ENCODE data around the gene BLOC1S6. TPM values are rescaled to one million over a fixed set of nuclear protein-coding genes. Genes with fewer than 3 reads are reported as not detected.

BLOC1S6 gene
- total and polyA plus RNA-seq, 2 of the 13 experiments (the other 11 are each of a cell fraction or from before 2014, with no cell fraction given): 11.8 to 44.3 TPM

DNA sequence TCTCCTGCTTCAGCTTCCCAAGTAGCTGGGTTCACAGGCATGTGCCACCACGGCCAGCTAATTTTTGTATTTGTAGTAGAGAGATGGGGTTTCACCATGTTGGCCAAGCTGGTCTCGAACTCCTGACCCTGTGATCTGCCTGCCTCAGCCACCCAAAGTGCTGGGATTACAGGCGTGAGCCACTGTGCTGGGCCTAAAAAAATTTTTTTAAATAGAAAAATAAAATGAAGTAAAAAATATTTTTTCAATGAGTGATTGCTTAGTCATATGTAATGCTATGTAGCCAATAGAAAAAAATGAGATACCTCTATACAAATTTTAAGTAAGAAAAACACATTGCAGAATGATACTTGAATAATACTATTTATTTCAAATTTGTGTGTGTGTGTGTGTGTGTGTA, 36.7 kb upstream of the BLOC1S6 start:
- no peak for TF ChIP-seq NKX3-1 (CRISPR knock-in tag; IDR thresholded peaks at IDR 0.05)
- no peak for TF ChIP-seq FIP1L1 (IDR thresholded peaks at IDR 0.05; ENCODE audit: borderline replicate concordance, insufficient read depth, low read depth, low read length)
- no peak for TF ChIP-seq HNRNPH1 (optimal IDR thresholded peaks at IDR 0.05; ENCODE audit: low read depth, low read length)
- no peak for TF ChIP-seq CAMTA2 (CRISPR knock-in tag; IDR thresholded peaks at IDR 0.05; ENCODE audit: borderline replicate concordance)
- no peak for TF ChIP-seq ATF1 (CRISPR knock-in tag; IDR thresholded peaks at IDR 0.05)
- TF ChIP-seq, protein P1, sequence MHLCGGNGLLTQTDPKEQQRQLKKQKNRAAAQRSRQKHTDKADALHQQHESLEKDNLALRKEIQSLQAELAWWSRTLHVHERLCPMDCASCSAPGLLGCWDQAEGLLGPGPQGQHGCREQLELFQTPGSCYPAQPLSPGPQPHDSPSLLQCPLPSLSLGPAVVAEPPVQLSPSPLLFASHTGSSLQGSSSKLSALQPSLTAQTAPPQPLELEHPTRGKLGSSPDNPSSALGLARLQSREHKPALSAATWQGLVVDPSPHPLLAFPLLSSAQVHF (CRISPR knock-in tag; IDR thresholded peaks at IDR 0.05): no peak
- TF ChIP-seq ZNF556 (CRISPR knock-in tag; IDR thresholded peaks at IDR 0.05; ENCODE audit: borderline replicate concordance): no peak
- no peak for TF ChIP-seq ZNF34 (CRISPR knock-in tag; IDR thresholded peaks at IDR 0.05; ENCODE audit: borderline replicate concordance)
- Histone ChIP-seq H2AFZ (ENCODE audit: low read length) (no peak overlapping the region), H3K9ac (ENCODE audit: insufficient read depth, low read depth, low read length) (no peak overlapping the region), H3K27me3 (ENCODE audit: control insufficient read depth in 1 of 2, insufficient read depth in 2 of 2, low read length in 2 of 2) (peaks cover 0 to 3% of the 10 kb centered on the region in 2 experiments; a peak in 2 of 5 replicates), H3K79me2 (ENCODE audit: insufficient read depth, low read length) (no peaks in the 10 kb centered on the region), H3K27ac (ENCODE audit: extremely low read length, insufficient read depth, low read length) (no peak overlapping the region), H3K4me2 (ENCODE audit: low read depth, low read length) (no peak overlapping the region), H3K4me3 (replicated peaks in 1 of 3; ENCODE audit: insufficient read depth in 1 of 3, low read depth in 2 of 3, low read length in 3 of 3) (no peak overlapping the region), H3K9me3 (ENCODE audit: low read length) (no peaks in the 10 kb centered on the region), H3K4me1 (ENCODE audit: insufficient read depth, low read length) (no peaks in the 10 kb centered on the region; the same call in 1 of the 2 replicates), H4K20me1 (ENCODE audit: insufficient read depth, low read length) (no peaks in the 10 kb centered on the region), H3K36me3 (replicated peaks in 1 of 2; ENCODE audit: control insufficient read depth in 1 of 2, insufficient read depth in 2 of 2, low read length in 2 of 2) (no peaks in the 10 kb centered on the region)
- ChIA-PET CTCF (ENCODE audit: low intra/inter-chr PET ratio, low total read pairs) (no interaction called here), POLR2A (interaction anchor here (1.9 kb wide), 1 partner anchor 36 kb away, joined by 20 read pairs; the partner anchor contains the start of gene BLOC1S6)
- intact Hi-C loops (cut with micrococcal nuclease; ENCODE audit: unreplicated experiment) (no loop called here), in situ Hi-C loops (cut with HindIII; ENCODE audit: extremely low pct_ligation_motif_present, low pct_unique_long_range_greater_than_20kb) (no loop called here)
- FAIRE-seq (no peak), DNase-seq (ENCODE audit: low spot score) (no peak), ATAC-seq (no peak)
- BruUV-seq (replicated peaks): no TSS peak
- 2% methylated on average over 3 of the region's 3 CpGs for WGBS (ENCODE audit: low lambda C conversion rate)

DNA sequence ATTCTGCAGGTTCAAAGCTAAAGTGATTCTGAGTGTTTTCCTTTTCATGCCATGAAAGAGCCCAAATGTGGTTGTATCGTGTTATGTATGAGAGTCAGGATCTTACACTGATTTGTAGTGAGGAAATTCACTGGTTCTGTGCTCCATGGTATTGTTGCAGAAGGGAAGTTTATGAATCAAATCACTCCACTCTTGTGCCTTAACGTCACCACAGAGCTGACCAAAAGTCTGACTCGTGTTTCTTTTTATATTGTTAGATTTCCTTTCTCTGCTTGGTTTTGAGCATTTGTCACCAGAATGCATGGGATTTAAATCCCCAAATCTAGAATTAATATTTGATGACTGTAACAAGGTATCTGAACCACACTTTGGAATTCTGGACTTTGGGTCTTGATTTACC, 35.5 kb upstream of the BLOC1S6 start:
- ATAC-seq: no peak
- Histone ChIP-seq H3K4me1 (ENCODE audit: insufficient read depth, low read length) (peaks cover 7% of the 10 kb centered on the region; the same call in 1 of the 2 replicates), H2AFZ (ENCODE audit: low read length) (no peak overlapping the region), H3K4me3 (replicated peaks in 1 of 3; ENCODE audit: insufficient read depth in 1 of 3, low read depth in 2 of 3, low read length in 3 of 3) (no peak overlapping the region), H3K27ac (ENCODE audit: extremely low read length, insufficient read depth, low read length) (no peak overlapping the region), H3K9ac (ENCODE audit: insufficient read depth, low read depth, low read length) (no peak overlapping the region), H3K9me3 (ENCODE audit: low read length) (no peaks in the 10 kb centered on the region), H3K79me2 (ENCODE audit: insufficient read depth, low read length) (no peaks in the 10 kb centered on the region), H3K4me2 (ENCODE audit: low read depth, low read length) (no peak overlapping the region), H3K36me3 (replicated peaks in 1 of 2; ENCODE audit: control insufficient read depth in 1 of 2, insufficient read depth in 2 of 2, low read length in 2 of 2) (no peaks in the 10 kb centered on the region), H4K20me1 (ENCODE audit: insufficient read depth, low read length) (no peaks in the 10 kb centered on the region), H3K27me3 (ENCODE audit: control insufficient read depth in 1 of 2, insufficient read depth in 2 of 2, low read length in 2 of 2) (peaks cover 0 to 3% of the 10 kb centered on the region in 2 experiments; a peak in 2 of 5 replicates)
- DNase-seq (ENCODE audit: low spot score): no peak
- no peak for TF ChIP-seq FLYWCH1 (CRISPR knock-in tag; IDR thresholded peaks at IDR 0.05)
- in situ Hi-C loops (cut with HindIII; ENCODE audit: extremely low pct_ligation_motif_present, low pct_unique_long_range_greater_than_20kb) (no loop called here), intact Hi-C loops (cut with micrococcal nuclease; ENCODE audit: unreplicated experiment) (no loop called here)
- no peak for FAIRE-seq
- whole genome bisulfite sequencing (ENCODE audit: low lambda C conversion rate): 1% methylated on average over 3 of the region's 3 CpGs
- BruUV-seq (replicated peaks): no TSS peak
- POLR2A ChIA-PET: no interaction called here
- CTCF ChIA-PET (ENCODE audit: low intra/inter-chr PET ratio, low total read pairs): no interaction called here

Measured in HepG2 (cell line).